ENCODE data around the gene PAM16.

PAM16 gene

DNA sequence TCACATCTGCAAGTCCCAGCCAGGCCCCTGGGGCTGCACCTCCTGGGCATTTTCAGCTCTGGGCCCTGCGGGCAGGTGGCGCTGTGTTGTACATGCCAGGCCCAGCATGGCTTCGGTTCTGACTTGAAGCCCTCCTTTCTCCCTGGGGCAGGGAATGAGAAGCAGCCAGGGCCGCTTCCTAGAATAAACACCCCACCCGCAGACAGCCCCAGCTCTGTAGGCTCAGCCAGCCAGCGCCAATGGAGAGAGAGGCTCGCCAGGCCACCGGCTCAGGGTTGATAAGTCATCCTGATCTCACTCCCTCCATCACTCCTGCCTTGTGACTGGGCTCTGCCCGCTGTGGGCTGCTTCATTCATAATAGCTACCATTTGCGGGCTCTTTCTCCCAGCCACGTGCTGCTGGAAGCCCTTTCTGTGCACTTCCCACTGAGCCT is 41.3 kb downstream of the PAM16 start:
- Histone ChIP-seq H3K27me3 (replicated peaks; ENCODE audit: control insufficient read depth, insufficient read depth, low read length, poor library complexity, severe bottlenecking) (peaks cover 5% of the 10 kb centered on the region), H3K9me3 (ENCODE audit: control insufficient read depth, low read length) (no peaks in the 10 kb centered on the region), H3K4me3 (ENCODE audit: insufficient read depth, low read depth, low read length, poor library complexity, severe bottlenecking) (no peak overlapping the region), H3K27ac (ENCODE audit: insufficient read depth, low read length, poor library complexity, severe bottlenecking) (no peak overlapping the region), H3K36me3 (ENCODE audit: control insufficient read depth, insufficient read depth, low read length) (no peaks in the 10 kb centered on the region), H3K4me1 (ENCODE audit: control insufficient read depth, insufficient read depth, low read length, poor library complexity, severe bottlenecking) (peaks cover 24% of the 10 kb centered on the region)
- peak in 2 of 3 donors; percentile 25 to 31 for DNase-seq

DNA sequence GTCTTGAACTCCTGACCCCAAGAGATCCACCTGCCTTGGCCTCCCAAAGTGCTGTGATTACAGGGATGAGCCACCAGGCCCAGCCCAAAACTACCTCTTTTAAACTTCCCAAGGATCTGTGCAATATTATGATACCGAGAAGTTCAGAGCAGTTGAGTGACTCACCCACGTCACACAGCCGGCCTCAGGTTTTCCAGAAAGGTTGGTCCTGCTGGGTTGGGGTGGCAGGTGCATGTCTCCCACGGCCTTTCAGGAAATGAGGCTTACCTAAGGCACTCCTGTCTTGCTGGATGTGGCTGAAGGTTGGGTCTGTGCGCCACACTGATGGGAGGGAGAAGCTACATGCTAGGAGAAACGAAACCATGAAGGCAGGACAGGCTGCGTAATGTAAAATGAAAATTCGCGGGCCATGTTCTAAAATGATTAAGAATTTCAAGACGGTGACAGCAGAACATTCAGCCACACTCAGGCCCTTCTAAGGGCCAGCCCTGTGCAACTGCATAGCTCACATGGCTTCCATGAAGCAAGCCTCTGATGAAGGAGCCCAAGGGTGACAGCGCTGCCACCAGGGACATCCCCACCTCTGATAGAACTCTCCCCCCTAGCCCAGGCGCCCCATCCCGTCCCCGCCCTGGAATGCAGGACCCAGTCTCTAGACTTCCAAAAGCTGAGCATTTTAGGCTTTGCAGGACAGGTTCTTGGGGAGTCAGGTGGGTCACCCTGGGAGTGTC is 41.9 kb downstream of the PAM16 start:
- Histone ChIP-seq H3K36me3 (ENCODE audit: control insufficient read depth, insufficient read depth, low read length) (no peaks in the 10 kb centered on the region), H3K4me3 (ENCODE audit: insufficient read depth, low read depth, low read length, poor library complexity, severe bottlenecking) (no peak overlapping the region), H3K27me3 (replicated peaks; ENCODE audit: control insufficient read depth, insufficient read depth, low read length, poor library complexity, severe bottlenecking) (no peaks in the 10 kb centered on the region), H3K27ac (ENCODE audit: insufficient read depth, low read length, poor library complexity, severe bottlenecking) (peak overlapping the region; percentile 13), H3K9me3 (ENCODE audit: control insufficient read depth, low read length) (no peaks in the 10 kb centered on the region), H3K4me1 (ENCODE audit: control insufficient read depth, insufficient read depth, low read length, poor library complexity, severe bottlenecking) (peaks cover 20% of the 10 kb centered on the region)
- DNase-seq: no peak

DNA sequence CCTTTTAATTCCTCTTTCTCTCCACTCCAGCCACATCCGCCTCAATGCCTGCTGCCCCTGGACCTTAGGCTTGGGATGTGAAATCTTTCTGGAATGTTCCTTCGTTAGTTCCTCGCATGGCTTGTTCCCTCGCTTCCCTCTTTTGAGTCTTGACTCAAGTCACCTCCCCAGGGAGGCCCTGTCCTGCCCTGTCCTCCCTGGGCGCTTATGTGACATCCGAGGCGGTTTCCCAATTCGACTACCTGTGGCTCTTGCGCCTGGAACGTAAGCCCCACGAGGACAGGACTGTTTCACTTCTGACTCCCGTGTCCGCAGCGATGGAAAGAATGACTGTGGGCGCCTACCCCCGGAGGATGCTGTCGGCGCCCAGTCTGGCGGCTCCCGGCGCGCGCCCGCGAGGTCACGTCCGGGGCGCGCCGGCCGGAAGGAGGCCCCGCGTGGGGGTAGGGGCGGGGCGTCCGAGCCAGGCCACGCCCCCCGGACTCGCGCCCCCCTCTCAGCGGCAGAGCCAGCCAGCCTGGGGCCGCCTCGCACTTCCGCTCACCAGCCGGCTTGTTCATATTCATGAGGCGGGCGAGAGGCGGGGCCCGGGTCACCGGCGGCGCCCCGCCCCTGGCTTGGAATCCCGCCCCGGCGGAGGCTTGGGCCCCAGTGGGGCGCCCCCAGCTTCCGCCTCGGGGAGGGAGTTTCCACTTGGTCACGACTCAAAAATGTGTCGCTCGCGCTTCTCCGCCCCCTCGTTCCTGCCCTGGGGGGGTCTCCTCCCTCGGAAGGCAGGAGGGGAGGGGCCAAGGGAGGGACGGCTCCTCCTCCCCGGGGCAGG is 43.7 kb downstream of the PAM16 start:
- H3K9me3 ChIP-seq (ENCODE audit: control insufficient read depth, low read length): no peaks in the 10 kb centered on the region
- peak overlapping the region; percentile 53 for H3K4me3 ChIP-seq (ENCODE audit: insufficient read depth, low read depth, low read length, poor library complexity, severe bottlenecking)
- H3K27ac ChIP-seq (ENCODE audit: insufficient read depth, low read length, poor library complexity, severe bottlenecking): peak overlapping the region; percentile 91
- peaks cover 16% of the 10 kb centered on the region for H3K4me1 ChIP-seq (ENCODE audit: control insufficient read depth, insufficient read depth, low read length, poor library complexity, severe bottlenecking)
- H3K36me3 ChIP-seq (ENCODE audit: control insufficient read depth, insufficient read depth, low read length): no peaks in the 10 kb centered on the region
- peak; percentile 96 to 97 (median 97) for DNase-seq
- no peaks in the 10 kb centered on the region for H3K27me3 ChIP-seq (replicated peaks; ENCODE audit: control insufficient read depth, insufficient read depth, low read length, poor library complexity, severe bottlenecking)

DNA sequence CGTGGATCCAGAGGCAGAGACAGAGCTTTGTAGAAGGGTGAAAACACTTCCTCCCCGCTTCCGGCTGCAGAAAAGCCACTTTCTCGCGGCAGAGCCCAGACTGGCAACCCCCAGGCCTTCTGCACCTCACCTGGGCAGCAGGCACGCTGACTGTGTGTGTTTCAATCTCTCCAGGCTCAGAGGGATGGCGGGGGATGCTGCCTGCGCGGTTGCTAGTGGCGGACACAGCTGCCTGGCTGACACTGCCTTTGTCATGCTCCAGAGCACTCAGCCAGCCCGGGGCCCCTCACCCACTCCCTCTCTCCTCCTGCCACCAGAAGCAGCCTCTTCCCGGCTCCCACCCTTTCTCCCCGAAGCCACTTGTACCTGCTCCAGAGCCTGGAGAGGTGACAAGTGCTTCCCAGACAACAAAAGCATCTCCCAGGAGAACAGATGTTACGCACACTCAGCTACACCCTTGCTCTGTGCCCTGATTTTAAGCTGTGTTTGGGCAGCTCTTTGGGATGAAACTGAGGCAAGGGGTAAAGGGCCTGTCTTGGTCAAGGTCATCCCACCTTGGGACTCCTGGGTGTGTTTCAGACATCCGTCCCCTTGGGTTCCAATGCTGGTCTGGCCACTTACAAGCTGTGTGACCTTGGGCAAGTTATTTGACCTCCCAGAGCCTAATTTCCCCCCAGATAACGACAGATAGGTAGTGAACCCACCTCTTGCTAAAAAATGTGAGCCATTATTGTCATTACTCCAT is 44.5 kb downstream of the PAM16 start:
- DNase-seq: peak; percentile 34 to 53 (median 50)
- peak overlapping the region; percentile 53 for H3K4me3 ChIP-seq (ENCODE audit: insufficient read depth, low read depth, low read length, poor library complexity, severe bottlenecking)
- no peaks in the 10 kb centered on the region for H3K27me3 ChIP-seq (replicated peaks; ENCODE audit: control insufficient read depth, insufficient read depth, low read length, poor library complexity, severe bottlenecking)
- no peaks in the 10 kb centered on the region for H3K36me3 ChIP-seq (ENCODE audit: control insufficient read depth, insufficient read depth, low read length)
- no peaks in the 10 kb centered on the region for H3K9me3 ChIP-seq (ENCODE audit: control insufficient read depth, low read length)
- peak overlapping the region; percentile 91 for H3K27ac ChIP-seq (ENCODE audit: insufficient read depth, low read length, poor library complexity, severe bottlenecking)
- peaks cover 16% of the 10 kb centered on the region for H3K4me1 ChIP-seq (ENCODE audit: control insufficient read depth, insufficient read depth, low read length, poor library complexity, severe bottlenecking)

DNA sequence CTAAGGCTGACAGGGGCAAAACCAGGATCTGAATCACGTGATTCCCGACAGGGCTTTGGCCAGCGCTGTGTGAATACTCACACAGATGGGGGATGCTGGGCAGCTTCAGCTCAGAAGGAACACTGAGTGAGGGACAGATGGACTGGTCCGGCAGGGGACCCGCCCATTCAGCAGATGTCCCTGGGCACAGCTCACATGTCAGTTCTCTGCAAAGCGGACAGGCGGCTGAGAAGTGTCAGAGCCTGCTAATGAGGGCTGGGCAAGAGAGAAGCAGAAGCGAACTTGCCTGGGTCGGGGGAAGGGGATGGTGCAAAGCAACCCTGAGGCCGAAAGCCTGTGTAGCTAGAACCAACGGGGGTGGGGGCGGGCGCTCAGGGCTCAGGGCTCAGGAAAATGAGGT is 47.1 kb downstream of the PAM16 start:
- no peaks in the 10 kb centered on the region for H3K27me3 ChIP-seq (replicated peaks; ENCODE audit: control insufficient read depth, insufficient read depth, low read length, poor library complexity, severe bottlenecking)
- H3K27ac ChIP-seq (ENCODE audit: insufficient read depth, low read length, poor library complexity, severe bottlenecking): no peak overlapping the region
- peaks cover 16% of the 10 kb centered on the region for H3K4me1 ChIP-seq (ENCODE audit: control insufficient read depth, insufficient read depth, low read length, poor library complexity, severe bottlenecking)
- H3K9me3 ChIP-seq (ENCODE audit: control insufficient read depth, low read length): no peaks in the 10 kb centered on the region
- no peak for DNase-seq
- H3K36me3 ChIP-seq (ENCODE audit: control insufficient read depth, insufficient read depth, low read length): no peaks in the 10 kb centered on the region
- H3K4me3 ChIP-seq (ENCODE audit: insufficient read depth, low read depth, low read length, poor library complexity, severe bottlenecking): no peak overlapping the region

DNA sequence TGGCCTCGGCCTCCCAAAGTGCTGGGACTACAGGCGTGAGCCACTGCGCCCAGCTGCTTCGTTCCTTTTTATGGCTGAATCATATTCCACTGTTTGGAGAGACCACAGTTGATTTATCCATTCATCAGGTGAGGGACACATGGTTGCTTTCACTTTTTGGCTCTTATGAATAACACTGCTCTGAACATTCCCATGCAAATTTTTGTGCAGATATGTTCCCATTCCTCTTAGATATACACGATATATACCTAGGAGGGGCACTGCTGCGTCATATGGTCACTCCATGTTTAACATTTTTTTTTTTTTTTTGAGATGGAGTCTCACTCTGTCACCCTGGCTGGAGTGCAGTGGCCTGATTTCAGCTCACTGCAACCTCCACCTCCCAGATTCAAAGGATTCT is 49.2 kb downstream of the PAM16 start:
- no peak for DNase-seq
- Histone ChIP-seq H3K27me3 (replicated peaks; ENCODE audit: control insufficient read depth, insufficient read depth, low read length, poor library complexity, severe bottlenecking) (no peaks in the 10 kb centered on the region), H3K4me1 (ENCODE audit: control insufficient read depth, insufficient read depth, low read length, poor library complexity, severe bottlenecking) (peaks cover 12% of the 10 kb centered on the region), H3K9me3 (ENCODE audit: control insufficient read depth, low read length) (no peaks in the 10 kb centered on the region), H3K36me3 (ENCODE audit: control insufficient read depth, insufficient read depth, low read length) (no peaks in the 10 kb centered on the region), H3K4me3 (ENCODE audit: insufficient read depth, low read depth, low read length, poor library complexity, severe bottlenecking) (no peak overlapping the region), H3K27ac (ENCODE audit: insufficient read depth, low read length, poor library complexity, severe bottlenecking) (no peak overlapping the region)

DNA sequence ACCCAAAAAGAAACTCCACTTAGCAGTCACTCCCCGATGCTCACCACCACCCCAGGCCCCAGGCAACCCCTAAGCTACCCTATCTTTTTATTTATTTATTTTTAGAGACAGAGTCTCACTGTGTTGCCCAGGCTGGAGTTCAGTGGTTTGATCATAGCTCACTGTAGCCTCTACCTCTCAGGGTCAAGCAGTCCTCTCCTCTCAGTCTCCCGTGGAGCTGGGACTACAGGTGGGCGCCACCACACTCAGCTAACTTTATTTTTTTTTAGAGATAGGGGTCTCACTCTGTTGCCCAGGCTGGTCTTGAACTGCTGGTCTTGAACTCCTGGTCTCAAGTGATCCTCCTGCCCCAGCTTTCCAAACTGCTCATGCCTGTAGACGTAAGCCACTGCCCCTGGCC is 49.9 kb downstream of the PAM16 start:
- H3K27me3 ChIP-seq (replicated peaks; ENCODE audit: control insufficient read depth, insufficient read depth, low read length, poor library complexity, severe bottlenecking): no peaks in the 10 kb centered on the region
- DNase-seq: no peak
- no peak overlapping the region for H3K4me3 ChIP-seq (ENCODE audit: insufficient read depth, low read depth, low read length, poor library complexity, severe bottlenecking)
- no peak overlapping the region for H3K27ac ChIP-seq (ENCODE audit: insufficient read depth, low read length, poor library complexity, severe bottlenecking)
- H3K4me1 ChIP-seq (ENCODE audit: control insufficient read depth, insufficient read depth, low read length, poor library complexity, severe bottlenecking): peaks cover 4% of the 10 kb centered on the region
- H3K36me3 ChIP-seq (ENCODE audit: control insufficient read depth, insufficient read depth, low read length): no peaks in the 10 kb centered on the region
- H3K9me3 ChIP-seq (ENCODE audit: control insufficient read depth, low read length): no peaks in the 10 kb centered on the region

DNA sequence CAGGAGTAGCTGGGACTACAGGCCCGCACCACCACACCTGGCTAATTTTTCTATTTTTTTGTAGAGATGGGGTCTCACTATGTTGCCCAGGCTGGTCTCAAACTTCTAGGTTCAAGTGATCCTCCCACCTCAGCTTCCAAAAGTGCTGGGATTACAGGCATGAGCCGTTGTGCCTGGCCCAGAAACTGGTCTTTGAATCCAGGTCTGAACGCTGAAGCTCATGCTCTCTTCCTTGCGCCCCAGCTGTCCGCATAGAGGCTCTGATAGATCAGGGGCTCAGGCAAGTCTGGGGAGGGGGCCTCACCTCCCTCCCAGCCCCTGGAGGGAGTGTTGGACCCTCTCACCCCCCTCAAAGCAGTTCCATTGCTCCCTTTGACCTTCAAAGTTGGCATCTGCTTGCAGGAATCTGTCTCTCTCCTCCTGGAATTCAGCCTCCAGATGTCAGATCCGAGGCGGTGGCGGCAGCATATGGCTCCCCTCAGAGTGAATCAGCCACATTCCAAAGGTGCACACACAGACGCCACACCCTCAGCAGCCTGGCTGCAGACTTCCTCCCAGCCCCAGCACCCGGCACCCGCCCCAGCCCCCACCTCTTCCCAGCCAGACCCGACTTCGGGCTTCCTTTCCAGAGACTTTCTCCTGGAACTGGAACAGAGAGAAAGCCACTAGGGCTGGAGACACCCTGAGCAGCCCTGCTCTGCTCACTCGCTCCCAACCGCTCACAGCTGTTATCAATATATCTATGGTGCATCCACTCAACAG is 52.2 kb downstream of the PAM16 start:
- no peak for DNase-seq
- H3K27ac ChIP-seq (ENCODE audit: insufficient read depth, low read length, poor library complexity, severe bottlenecking): no peak overlapping the region
- H3K36me3 ChIP-seq (ENCODE audit: control insufficient read depth, insufficient read depth, low read length): no peaks in the 10 kb centered on the region
- H3K4me3 ChIP-seq (ENCODE audit: insufficient read depth, low read depth, low read length, poor library complexity, severe bottlenecking): no peak overlapping the region
- H3K27me3 ChIP-seq (replicated peaks; ENCODE audit: control insufficient read depth, insufficient read depth, low read length, poor library complexity, severe bottlenecking): no peaks in the 10 kb centered on the region
- no peaks in the 10 kb centered on the region for H3K4me1 ChIP-seq (ENCODE audit: control insufficient read depth, insufficient read depth, low read length, poor library complexity, severe bottlenecking)
- H3K9me3 ChIP-seq (ENCODE audit: control insufficient read depth, low read length): no peaks in the 10 kb centered on the region

DNA sequence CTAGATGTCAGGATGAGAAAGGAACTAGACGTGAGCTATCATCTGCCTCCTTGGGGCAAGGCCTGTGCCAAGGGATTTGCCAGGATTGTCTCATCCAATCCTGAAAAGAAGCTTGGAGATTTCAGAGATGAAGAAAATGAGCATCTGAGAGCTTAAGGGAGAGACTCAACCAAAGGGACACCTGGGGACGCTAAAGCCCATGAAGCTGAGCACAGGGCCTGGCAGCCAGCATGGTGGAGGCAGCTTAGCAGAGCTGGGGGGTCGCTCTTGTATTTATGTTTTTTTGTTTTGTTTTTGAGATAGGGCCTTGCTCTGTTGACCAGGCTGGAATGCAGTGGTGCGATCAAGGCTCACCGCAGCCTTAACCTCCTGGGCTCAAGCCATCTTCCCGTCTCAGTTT is 53.6 kb downstream of the PAM16 start:
- Histone ChIP-seq H3K27me3 (replicated peaks; ENCODE audit: control insufficient read depth, insufficient read depth, low read length, poor library complexity, severe bottlenecking) (no peaks in the 10 kb centered on the region), H3K27ac (ENCODE audit: insufficient read depth, low read length, poor library complexity, severe bottlenecking) (no peak overlapping the region), H3K36me3 (ENCODE audit: control insufficient read depth, insufficient read depth, low read length) (no peaks in the 10 kb centered on the region), H3K4me1 (ENCODE audit: control insufficient read depth, insufficient read depth, low read length, poor library complexity, severe bottlenecking) (no peaks in the 10 kb centered on the region), H3K4me3 (ENCODE audit: insufficient read depth, low read depth, low read length, poor library complexity, severe bottlenecking) (no peak overlapping the region), H3K9me3 (ENCODE audit: control insufficient read depth, low read length) (no peaks in the 10 kb centered on the region)
- no peak for DNase-seq

All from effector memory CD4-positive, alpha-beta T cell (primary cell).